ENCODE results near the gene AUNIP. TPM values are rescaled to one million over a fixed set of nuclear protein-coding genes. Genes with fewer than 3 reads are reported as not detected.

The AUNIP gene, protein sequence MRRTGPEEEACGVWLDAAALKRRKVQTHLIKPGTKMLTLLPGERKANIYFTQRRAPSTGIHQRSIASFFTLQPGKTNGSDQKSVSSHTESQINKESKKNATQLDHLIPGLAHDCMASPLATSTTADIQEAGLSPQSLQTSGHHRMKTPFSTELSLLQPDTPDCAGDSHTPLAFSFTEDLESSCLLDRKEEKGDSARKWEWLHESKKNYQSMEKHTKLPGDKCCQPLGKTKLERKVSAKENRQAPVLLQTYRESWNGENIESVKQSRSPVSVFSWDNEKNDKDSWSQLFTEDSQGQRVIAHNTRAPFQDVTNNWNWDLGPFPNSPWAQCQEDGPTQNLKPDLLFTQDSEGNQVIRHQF
- 1 to 10 TPM; 6.9 to 9.9 TPM for total RNA-seq

DNA sequence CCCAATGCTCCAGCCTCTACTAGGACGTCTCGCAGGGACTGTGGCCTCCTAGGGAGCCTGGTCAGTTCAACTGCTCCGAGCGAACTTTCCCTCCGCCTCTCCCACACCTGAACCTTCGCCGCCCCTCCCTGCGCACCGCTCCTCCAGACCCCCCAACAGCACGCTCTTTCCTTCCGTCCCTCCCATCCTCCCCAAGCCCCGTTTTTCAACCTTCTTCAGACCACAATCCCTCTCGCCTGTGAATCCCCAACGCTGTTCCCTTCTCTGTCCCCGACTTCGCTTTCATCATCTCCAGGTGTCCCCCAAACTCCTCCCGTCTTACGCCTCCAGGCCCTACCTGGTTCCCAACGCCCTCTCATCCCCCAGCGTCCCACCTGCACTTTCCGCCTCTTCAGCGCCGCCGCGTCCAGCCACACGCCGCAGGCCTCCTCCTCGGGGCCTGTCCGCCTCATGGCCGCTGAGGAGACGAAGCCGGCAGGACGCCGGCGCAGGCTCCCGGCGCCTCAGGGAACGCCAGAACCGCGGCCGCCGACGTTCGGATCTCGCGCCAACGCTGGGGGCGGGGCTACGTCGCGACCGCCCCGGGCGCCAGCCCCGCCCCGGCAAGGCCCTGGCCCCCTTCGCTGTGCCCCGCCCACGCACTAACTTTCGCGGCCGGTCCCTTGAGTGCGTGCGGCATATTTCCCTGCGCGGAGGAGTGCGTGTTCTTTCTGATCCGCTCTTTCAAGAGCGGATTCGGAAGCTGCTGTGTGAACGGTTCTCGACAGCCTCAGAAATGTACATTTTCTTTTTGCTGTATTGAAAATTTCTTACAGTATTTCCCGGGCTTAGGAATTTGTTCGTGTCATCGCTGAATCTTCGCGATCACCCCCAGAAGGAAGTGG, at the start of gene AUNIP:
Gene AUNIP, minus strand, starts transcription at position 552 of the 884 bp plus-strand sequence. Its CDS starts 100 bp downstream, at position 452.
- Mint-ChIP-seq H3K9me3 (no peaks in the 10 kb centered on the region), H3K27ac (peak within 1 kb of the TSS; percentile 86), H3K4me3 (peak within 1 kb of the TSS; percentile 97 to 98), H3K4me1 (ENCODE audit: low read depth) (peaks cover 25% of the 10 kb centered on the region), H3K27me3 (ENCODE audit: low read depth) (no peaks in the 10 kb centered on the region), H3K36me3 (ENCODE audit: insufficient read depth in 2 of 2) (peaks cover 5 to 8% of the 10 kb centered on the region in 2 donors)
- peak; percentile 97 for ATAC-seq (replicated peaks in 1 of 2)
- peak; percentile 94 to 96 for DNase-seq

DNA sequence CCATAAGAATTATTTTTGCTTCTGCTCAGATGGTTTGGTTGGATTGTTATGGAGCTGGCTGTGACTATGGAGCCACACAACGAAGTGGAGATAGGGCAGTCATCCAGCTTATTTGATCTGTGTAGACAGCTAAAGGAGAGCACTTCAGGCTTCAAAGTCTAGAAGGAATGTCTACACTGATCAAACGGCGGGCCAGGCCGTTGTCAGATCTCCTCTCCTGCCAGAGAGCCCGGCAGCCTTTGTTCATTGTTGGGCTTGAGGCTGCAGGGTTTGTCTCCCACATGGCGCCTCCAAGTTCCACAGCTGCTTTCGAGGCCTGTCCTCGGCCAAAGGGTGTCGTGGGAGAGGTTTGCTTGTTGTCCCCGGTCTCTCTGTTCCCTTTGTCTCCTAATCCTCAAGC, 49.8 kb upstream of the AUNIP start:
- H3K4me1 Mint-ChIP-seq (ENCODE audit: low read depth) = peaks cover 23% of the 10 kb centered on the region
- DNase-seq (no peak), ATAC-seq (replicated peaks in 1 of 2) (no peak)
- peaks cover 11% of the 10 kb centered on the region for H3K27me3 Mint-ChIP-seq (ENCODE audit: low read depth)
- H3K27ac Mint-ChIP-seq = no peak overlapping the region
- no peaks in the 10 kb centered on the region for H3K9me3 Mint-ChIP-seq
- no peak overlapping the region for H3K4me3 Mint-ChIP-seq
- peaks cover 6 to 13% of the 10 kb centered on the region in 2 donors for H3K36me3 Mint-ChIP-seq (ENCODE audit: insufficient read depth in 2 of 2)

DNA sequence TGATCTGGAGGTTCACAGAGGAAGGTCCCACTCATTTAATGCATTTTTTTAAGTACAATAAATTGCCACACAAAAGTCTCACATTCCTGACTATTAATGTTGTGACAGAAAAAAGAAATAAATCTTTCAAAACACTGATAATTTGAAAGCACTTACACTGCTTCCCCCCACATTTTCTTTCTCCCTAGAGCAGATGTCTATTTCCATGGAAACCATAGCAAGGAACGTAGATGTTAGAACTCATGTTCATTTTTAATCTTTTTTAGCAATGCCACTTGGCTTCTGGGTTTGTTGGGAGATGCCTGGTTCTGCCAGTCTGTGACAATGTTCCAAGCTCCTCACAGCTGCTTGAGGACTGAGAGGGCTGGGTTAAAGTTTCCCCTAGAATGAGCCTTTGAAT, 48.9 kb upstream of the AUNIP start:
- H3K9me3 Mint-ChIP-seq = no peaks in the 10 kb centered on the region
- DNase-seq (no peak), ATAC-seq (replicated peaks in 1 of 2) (no peak)
- no peak overlapping the region for H3K4me3 Mint-ChIP-seq
- H3K27ac Mint-ChIP-seq = no peak overlapping the region
- H3K36me3 Mint-ChIP-seq (ENCODE audit: insufficient read depth in 2 of 2) = peaks cover 6 to 20% of the 10 kb centered on the region in 2 donors
- peaks cover 27% of the 10 kb centered on the region for H3K4me1 Mint-ChIP-seq (ENCODE audit: low read depth)
- peaks cover 11% of the 10 kb centered on the region for H3K27me3 Mint-ChIP-seq (ENCODE audit: low read depth)

DNA sequence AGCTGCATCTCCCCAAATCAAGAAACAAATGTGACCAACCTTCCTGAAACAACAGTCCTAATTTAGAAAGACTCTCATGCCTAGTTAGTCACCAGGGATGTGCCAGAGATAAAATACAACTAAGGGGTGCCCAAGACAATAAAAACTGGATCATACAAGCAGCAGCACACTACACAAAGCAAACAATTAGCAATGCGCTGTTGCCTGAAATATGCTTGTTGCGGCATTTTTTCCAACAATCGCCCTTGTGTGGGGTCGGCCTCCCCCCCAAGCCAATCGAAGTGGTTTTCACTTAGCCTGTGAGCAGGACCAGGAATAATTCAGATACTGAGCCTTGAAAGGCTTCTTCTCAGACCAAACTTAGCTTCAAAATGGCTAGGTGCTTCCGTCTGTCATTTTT, 48.3 kb upstream of the AUNIP start:
- Mint-ChIP-seq H3K9me3 (no peaks in the 10 kb centered on the region), H3K4me1 (ENCODE audit: low read depth) (peaks cover 27% of the 10 kb centered on the region), H3K27ac (peak overlapping the region; percentile 46), H3K36me3 (ENCODE audit: insufficient read depth in 2 of 2) (peaks cover 8 to 24% of the 10 kb centered on the region in 2 donors), H3K4me3 (peak overlapping the region; percentile 84 to 100), H3K27me3 (ENCODE audit: low read depth) (peaks cover 11% of the 10 kb centered on the region)
- ATAC-seq (replicated peaks in 1 of 2) (no peak), DNase-seq (no peak)

DNA sequence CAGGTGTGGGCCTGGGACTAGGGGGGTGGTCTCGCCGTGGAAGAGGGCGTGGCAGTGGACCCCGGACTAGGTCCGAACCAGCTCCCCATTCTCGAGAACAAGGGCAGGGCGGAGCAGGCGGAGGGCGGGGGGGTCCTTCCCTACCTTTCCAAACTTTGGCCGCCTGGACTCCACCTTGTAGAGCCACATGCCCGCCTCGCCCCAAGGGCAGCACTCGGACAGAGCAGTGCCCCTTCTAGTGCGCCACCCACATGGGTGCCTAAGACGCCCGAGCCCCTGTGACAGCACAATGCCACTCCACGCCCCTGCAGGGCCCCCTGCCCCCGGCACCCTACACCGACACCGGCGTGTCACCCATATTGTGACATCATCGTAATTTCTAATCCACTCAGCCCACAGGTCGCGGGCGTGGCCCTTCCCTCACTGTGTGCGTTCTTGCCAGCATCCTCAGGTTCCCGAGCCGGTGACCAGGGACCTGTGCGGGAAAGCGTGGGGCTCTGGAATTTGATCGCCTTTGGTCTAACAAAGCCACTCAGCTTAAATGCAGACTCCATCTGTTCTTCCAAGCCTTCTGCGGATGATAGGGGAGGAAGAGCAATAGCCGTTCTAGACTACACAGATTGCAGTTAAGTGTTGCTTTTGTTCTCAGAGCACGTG, 47.5 kb upstream of the AUNIP start:
- Mint-ChIP-seq H3K36me3 (ENCODE audit: insufficient read depth in 2 of 2) (peaks cover 10 to 26% of the 10 kb centered on the region in 2 donors), H3K27ac (peak overlapping the region; percentile 80), H3K4me3 (peak overlapping the region; percentile 84 to 100), H3K4me1 (ENCODE audit: low read depth) (peaks cover 27% of the 10 kb centered on the region), H3K9me3 (no peaks in the 10 kb centered on the region), H3K27me3 (ENCODE audit: low read depth) (peaks cover 11% of the 10 kb centered on the region)
- ATAC-seq (replicated peaks in 1 of 2) (peak; percentile 5 to 6), DNase-seq (peak; percentile 29 to 51)

DNA sequence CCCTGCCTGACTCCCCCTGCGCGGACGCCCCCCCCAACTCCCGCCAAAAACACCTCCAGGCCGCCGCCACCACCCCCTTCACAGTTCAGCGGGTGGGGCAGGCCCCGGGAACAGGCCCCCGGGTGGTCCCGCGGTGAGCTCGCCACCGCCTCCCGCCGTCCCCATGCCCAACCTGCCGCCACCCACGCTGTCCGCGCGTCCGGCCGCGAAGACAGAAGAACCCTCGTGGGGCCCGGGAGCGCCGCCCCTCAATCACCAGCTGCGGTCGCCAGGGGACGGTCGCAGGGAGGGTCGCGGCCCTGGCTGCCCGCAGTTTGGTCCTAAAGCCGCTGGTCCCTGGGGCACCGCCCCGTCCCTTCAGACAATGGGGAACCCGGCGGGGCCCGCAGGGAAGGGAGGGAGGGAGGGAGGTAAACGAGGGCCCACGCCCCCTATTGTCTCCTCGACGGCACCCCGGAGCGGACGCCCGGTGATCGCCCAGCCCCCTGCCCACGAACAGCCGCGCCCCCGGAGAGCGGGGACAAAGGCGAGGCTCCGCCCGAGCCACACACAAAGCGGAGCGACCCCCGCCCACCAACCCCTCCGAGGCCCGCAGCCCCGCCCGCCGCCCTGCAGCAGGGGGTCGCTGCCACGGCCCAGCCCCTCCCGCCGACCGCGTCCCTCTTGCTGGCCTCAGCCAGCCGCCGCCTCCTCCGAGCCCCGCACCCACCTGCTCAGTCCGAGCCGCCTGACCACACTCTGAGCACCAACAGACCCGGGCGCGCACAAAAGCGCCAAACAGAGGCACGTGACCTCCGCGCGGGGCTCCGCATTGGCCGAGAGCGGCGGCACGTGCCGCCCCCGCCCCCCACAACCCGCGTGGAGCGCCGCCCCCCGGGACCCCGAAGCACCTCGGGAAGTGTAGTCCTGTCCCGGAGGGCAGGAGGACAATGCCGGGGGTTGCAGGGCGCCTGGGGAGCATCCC, 46.7 kb upstream of the AUNIP start, which contains the start of gene STMN1:
Gene STMN1, minus strand, starts transcription at position 740 of the 964 bp plus-strand sequence. CDS start 1,743 bp downstream, outside the sequence.
- Mint-ChIP-seq H3K36me3 (ENCODE audit: insufficient read depth in 2 of 2) (peaks cover 13 to 33% of the 10 kb centered on the region in 2 donors), H3K9me3 (no peaks in the 10 kb centered on the region)

DNA sequence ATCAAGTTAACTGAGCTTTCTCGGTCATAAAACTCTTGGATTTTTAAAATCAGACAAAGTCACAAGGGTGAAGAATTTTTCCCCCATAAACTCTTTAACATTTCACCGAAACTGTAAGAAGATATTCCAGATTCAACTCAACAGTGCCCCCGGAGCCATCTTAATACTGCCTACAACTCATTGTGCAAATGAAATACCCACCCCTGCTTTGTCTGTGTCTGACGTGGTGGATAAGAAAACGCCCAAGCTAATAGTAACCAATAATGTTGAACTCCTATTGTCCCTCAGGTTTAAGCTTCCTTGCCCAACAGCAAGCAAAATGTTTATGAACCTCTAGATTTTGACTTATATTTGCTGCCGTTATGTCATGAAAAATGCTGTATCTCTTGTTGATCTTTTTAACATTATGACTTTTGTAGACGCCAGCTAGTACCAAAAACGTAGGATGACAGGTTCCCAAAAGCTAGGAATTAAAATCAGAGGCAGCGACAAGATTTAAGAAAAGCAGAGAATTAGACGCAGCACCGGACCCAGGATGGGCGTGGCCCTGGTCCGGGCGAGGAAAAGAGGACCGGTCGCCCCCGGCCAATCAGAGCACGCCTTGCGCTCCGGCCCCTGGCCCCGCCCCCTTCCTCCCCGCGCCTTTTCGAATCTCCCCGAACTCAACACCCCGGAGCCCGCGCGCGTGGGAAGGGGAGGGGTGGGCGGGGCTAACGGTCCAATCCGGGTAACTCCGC, 45.9 kb upstream of the AUNIP start:
- Mint-ChIP-seq H3K36me3 (ENCODE audit: insufficient read depth in 2 of 2) (peaks cover 16 to 39% of the 10 kb centered on the region in 2 donors), H3K27me3 (ENCODE audit: low read depth) (peaks cover 11% of the 10 kb centered on the region), H3K4me3 (peak overlapping the region; percentile 84 to 100), H3K9me3 (no peaks in the 10 kb centered on the region), H3K27ac (peak overlapping the region; percentile 98), H3K4me1 (ENCODE audit: low read depth) (peaks cover 27% of the 10 kb centered on the region)
- ATAC-seq (replicated peaks in 1 of 2) = peak; percentile 81
- peak; percentile 94 to 96 for DNase-seq

More for the DNA sequence above, 46.7 kb upstream of the AUNIP start, which contains the start of gene STMN1:
- Mint-ChIP-seq H3K27me3 (ENCODE audit: low read depth) (peaks cover 11% of the 10 kb centered on the region), H3K4me1 (ENCODE audit: low read depth) (peaks cover 27% of the 10 kb centered on the region), H3K27ac (peak within 1 kb of the TSS; percentile 98), H3K4me3 (peak within 1 kb of the TSS; percentile 84 to 100)
- DNase-seq (peak; percentile 90 to 92), ATAC-seq (replicated peaks in 1 of 2) (peak; percentile 81 to 83)

DNA sequence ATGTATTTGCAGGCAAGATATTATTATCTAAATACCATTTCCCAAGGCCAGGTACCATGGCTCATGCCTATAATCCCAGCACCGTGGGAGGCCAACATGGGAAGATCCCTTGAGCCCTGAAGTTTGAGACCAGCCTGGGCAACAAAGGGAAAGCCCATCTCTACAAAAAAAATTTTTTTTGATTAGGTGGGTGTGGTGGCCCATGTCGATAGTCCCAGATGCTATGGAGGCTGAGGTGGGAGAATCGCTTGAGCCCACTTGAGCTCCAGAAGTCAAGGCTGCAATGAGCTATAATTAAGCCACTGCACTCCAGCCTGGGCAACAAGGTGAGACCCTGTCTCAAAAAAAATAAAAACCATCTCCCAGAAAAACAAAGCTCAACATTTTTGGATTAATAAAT, 44.7 kb upstream of the AUNIP start:
- H3K4me3 Mint-ChIP-seq = peak overlapping the region; percentile 84 to 100
- H3K27ac Mint-ChIP-seq = peak overlapping the region; percentile 98
- H3K4me1 Mint-ChIP-seq (ENCODE audit: low read depth) = peaks cover 27% of the 10 kb centered on the region
- ATAC-seq (replicated peaks in 1 of 2) (no peak), DNase-seq (no peak)
- no peaks in the 10 kb centered on the region for H3K9me3 Mint-ChIP-seq
- peaks cover 11% of the 10 kb centered on the region for H3K27me3 Mint-ChIP-seq (ENCODE audit: low read depth)
- peaks cover 16 to 44% of the 10 kb centered on the region in 2 donors for H3K36me3 Mint-ChIP-seq (ENCODE audit: insufficient read depth in 2 of 2)

DNA sequence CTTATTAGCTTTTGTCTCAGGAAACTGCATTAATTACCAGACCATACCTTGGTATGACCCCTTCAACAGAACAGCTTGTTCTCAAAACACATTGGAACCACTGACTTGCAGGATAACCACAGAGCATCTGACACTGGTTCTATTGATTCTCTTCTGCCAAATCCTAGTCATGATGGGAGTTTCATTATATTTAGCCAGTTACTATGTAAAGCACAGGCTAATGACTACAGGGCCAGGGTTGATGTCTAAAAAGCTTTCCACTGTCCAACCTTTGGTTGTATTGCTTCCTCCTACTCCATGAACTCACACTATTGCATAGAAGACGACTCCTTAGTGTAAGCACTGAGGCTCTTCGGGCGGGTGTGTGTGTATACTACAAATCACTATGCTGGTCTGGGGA, 43.2 kb upstream of the AUNIP start:
- Mint-ChIP-seq H3K36me3 (ENCODE audit: insufficient read depth in 2 of 2) (peaks cover 16 to 46% of the 10 kb centered on the region in 2 donors), H3K27me3 (ENCODE audit: low read depth) (peaks cover 4% of the 10 kb centered on the region), H3K27ac (no peak overlapping the region), H3K9me3 (no peaks in the 10 kb centered on the region), H3K4me1 (ENCODE audit: low read depth) (peaks cover 26% of the 10 kb centered on the region), H3K4me3 (peak overlapping the region in 1 of 2 donors; percentile 39)
- no peak for DNase-seq
- no peak for ATAC-seq (replicated peaks in 1 of 2)

DNA sequence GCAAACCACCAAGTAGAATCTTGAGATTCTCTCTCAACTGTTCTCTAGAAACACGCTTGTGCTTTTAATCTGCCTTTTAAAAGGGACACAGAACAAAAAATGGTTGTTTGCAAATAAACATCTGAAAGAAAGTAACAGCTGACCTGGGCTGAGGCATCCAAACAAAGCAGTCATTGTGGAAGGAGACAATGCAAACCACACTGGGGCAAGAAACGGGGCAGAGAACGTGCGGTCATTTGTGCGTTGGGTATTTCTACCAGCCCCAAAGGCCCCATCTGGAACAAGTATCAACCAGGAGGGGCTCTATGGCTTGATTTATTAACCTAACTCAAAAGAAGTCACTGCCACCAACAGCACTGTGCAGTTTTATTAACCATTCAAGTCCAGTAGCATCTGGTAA, 41.0 kb upstream of the AUNIP start:
- H3K27me3 Mint-ChIP-seq (ENCODE audit: low read depth) = no peaks in the 10 kb centered on the region
- peaks cover 14 to 44% of the 10 kb centered on the region in 2 donors for H3K36me3 Mint-ChIP-seq (ENCODE audit: insufficient read depth in 2 of 2)
- H3K27ac Mint-ChIP-seq = no peak overlapping the region
- H3K4me3 Mint-ChIP-seq = no peak overlapping the region
- peaks cover 25% of the 10 kb centered on the region for H3K4me1 Mint-ChIP-seq (ENCODE audit: low read depth)
- ATAC-seq (replicated peaks in 1 of 2) (no peak), DNase-seq (no peak)
- H3K9me3 Mint-ChIP-seq = no peaks in the 10 kb centered on the region

DNA sequence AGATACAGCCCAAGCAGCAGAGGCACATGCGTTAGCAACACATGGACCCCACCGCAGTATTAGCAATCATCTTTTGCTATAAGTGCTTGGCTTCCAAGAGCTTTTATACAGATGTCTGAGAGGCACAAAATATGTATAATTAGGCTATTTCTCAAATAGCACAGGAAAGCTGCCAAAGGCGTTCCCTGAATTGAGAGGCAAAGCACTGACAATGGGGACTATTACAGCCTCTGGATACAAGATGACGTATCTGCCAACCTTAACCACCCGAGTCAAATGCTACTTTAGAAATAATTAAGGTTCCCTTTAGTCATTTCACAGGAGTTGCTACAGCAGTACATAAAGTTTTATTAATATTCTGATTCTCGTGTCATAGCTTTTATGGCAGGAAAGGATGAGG, 40.5 kb upstream of the AUNIP start:
- H3K36me3 Mint-ChIP-seq (ENCODE audit: insufficient read depth in 2 of 2) = peaks cover 10 to 39% of the 10 kb centered on the region in 2 donors
- H3K4me1 Mint-ChIP-seq (ENCODE audit: low read depth) = peaks cover 23% of the 10 kb centered on the region
- no peak overlapping the region for H3K4me3 Mint-ChIP-seq

More for the DNA sequence above, 40.5 kb upstream of the AUNIP start:
- H3K9me3 Mint-ChIP-seq = no peaks in the 10 kb centered on the region
- ATAC-seq (replicated peaks in 1 of 2) = no peak
- H3K27me3 Mint-ChIP-seq (ENCODE audit: low read depth) = no peaks in the 10 kb centered on the region
- no peak overlapping the region for H3K27ac Mint-ChIP-seq
- no peak for DNase-seq

Measured in activated T-cell treated with anti-CD3 and anti-CD28 coated beads, Interleukin-2, amount 50 U/mL, for 72 hours (primary cell).